GM10248 (cell line): Measurements from ENCODE around the gene CRYBG3.

Experiments used
- CTCF ChIA-PET: fragments of 300-600 bp; sonication (Branson Sonifier 250); formaldehyde crosslinking; extraction: SDS; loops from one replicate; lab custom pipeline; 2021; ENCODE audit warnings: antibody characterized with exemption; lab: Yijun Ruan, JAX
- POLR2A ChIA-PET: fragments of 350-650 bp; sonication (Branson Sonifier 250); formaldehyde crosslinking; extraction: SDS; loops from one replicate; lab custom pipeline; 2020; ENCODE audit warnings: antibody characterized with exemption; lab: Yijun Ruan, JAX
- DNase-seq: peaks from one replicate; pipeline ENCODE4 v3.0.0; 2012; ENCODE audit errors: extremely low spot score
- TF ChIP-seq, protein P1 (sequence below): IDR thresholded peaks from 2 replicates; pipeline ENCODE4 v1.5.1; 2012; ENCODE audit warnings: mild to moderate bottlenecking, low read depth; ENCODE audit errors: extremely low read depth, missing control alignments, control extremely low read depth

Gene CRYBG3

DNA sequence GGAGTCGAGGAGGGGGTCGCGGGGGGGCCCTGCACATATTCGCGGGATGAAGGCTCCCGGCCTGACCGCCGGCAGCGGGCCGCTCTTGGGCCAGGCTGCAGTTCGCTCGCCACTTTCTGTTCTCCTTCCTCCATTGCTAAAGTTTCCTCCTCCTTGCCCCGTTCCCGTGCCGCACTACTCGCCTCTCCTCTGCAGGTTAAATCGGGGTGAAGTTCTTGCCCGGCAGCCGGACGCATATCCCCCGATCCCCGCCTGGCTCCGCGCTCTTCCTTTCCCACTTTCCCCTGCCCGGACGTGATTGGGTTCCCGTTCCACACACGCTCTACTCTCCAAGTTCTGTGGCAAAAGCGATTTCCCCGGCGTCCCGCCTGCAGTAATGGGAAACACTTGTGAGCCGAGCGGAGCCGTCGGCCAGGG is 556 bp downstream of the CRYBG3 start:
- peak; percentile 43 for DNase-seq
- CTCF ChIA-PET: interaction anchor here (0.8 to 3.3 kb wide), 11 partner anchors 9 to 217 kb away, joined by 3 to 13 read pairs (median 6); no protein-coding TSS in a partner anchor
- TF ChIP-seq, protein P1, sequence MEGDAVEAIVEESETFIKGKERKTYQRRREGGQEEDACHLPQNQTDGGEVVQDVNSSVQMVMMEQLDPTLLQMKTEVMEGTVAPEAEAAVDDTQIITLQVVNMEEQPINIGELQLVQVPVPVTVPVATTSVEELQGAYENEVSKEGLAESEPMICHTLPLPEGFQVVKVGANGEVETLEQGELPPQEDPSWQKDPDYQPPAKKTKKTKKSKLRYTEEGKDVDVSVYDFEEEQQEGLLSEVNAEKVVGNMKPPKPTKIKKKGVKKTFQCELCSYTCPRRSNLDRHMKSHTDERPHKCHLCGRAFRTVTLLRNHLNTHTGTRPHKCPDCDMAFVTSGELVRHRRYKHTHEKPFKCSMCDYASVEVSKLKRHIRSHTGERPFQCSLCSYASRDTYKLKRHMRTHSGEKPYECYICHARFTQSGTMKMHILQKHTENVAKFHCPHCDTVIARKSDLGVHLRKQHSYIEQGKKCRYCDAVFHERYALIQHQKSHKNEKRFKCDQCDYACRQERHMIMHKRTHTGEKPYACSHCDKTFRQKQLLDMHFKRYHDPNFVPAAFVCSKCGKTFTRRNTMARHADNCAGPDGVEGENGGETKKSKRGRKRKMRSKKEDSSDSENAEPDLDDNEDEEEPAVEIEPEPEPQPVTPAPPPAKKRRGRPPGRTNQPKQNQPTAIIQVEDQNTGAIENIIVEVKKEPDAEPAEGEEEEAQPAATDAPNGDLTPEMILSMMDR: no peak
- POLR2A ChIA-PET: interaction anchor here (0.6 to 1.2 kb wide), 2 partner anchors 149 to 695 kb away, joined by 3 to 5 read pairs; no protein-coding TSS in a partner anchor

DNA sequence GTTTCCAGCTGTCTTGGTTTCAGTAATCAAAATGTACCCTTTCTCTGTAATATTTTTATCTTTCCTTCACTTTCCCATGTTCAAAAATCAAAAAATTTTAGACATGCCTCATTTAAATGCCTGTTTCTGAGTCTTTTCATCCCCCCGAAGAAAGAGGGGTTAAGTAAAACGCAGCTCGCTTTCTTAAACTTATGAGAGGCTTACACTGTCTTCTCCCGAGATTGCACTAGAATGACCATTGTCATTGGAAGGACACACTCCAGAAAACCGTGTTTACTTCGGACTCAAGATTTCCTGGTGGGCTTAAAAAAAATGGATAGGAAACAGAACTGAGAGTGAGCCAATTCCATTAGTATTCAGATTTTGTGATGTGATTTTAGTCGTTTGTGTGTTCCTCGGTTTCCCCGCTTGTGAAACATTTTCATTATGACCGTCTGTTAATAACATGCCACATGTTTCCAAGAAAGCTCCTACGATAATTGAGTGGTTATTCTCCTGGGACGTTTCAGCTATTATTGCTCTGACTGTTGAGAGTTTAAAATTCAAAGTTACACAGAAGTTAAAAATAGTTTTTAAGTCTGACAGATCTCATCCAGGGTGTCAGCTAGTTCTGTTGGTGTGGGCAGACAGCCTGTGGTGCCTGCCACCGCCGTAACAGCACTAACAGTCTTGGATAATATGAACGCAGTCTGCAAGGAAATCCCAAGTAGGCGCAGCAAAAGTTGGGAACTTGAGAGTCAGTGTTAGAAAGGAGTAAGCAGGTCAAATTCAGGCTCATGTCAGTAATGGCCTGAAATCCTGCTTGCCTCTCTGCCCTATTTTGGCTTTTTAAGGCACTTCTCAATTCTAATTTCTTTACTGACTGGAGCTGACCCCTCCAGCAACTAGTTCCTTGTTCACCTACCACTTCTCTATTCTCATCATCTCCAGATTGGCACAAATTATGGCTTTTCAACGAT is 1.5 kb downstream of the CRYBG3 start:
- no peak for DNase-seq
- TF ChIP-seq, protein P1: no peak
- POLR2A ChIA-PET: no interaction called here
- CTCF ChIA-PET: interaction anchor here (1.0 to 3.2 kb wide), 6 partner anchors 8 to 101 kb away, joined by 3 to 12 read pairs (median 4); no protein-coding TSS in a partner anchor

DNA sequence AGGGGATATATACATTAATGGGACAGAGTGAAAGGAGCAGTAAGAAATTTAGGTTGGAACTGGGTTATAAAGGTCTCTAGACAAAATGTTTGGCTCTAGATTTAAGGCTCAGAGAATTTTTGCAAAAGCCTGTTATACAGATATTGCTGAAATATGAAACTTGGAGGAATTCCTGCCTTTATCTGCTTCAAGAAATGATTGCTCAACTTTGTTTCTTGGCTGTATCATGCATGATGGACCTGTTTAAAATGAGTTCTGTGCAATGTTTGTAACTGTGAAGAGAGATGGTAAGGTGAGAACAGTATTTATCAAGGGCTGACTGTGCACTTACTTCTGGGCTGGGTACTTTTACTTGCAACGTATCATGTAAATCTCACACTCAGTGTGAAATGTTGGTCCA is 3.3 kb downstream of the CRYBG3 start:
- ChIA-PET POLR2A (no interaction called here), CTCF (no interaction called here)
- TF ChIP-seq, protein P1: no peak
- no peak for DNase-seq

DNA sequence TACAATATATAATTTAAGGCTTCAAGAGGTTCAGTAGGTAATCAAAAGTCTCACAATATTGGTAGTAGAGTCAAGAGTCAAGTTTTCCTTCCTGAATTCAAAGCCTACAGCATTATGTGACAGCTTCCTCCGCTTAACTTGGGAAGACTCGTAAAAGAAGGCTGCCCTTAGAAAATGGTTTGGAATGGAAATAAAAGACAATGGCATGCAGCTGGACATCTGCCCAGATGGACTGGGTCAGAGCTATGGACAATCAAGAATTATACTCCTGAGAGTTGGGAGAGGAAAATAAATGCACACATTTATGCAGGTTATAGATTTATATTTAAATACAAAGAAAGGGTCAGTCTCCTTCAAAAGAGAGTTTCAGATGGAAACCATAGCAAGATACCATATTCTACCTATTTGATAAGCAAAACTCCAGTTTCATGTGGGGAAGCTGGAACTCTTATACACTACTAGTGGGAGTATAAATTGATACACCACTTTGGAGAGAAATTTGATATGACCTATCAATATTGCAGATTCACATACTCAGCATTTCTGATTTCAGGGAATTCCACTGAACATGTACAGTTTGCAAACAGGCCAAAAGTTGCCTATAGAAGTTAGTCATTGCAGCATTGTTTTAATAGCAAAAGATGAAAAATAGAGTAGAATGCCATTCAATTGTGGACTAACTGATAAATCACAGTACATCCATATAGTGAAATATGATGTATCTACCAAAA is 6.1 kb downstream of the CRYBG3 start:
- DNase-seq: no peak
- TF ChIP-seq, protein P1: no peak
- POLR2A ChIA-PET: no interaction called here
- CTCF ChIA-PET: interaction anchor here (1.0 to 1.7 kb wide), 4 partner anchors 10 to 102 kb away, joined by 3 to 5 read pairs (median 3); no protein-coding TSS in a partner anchor

DNA sequence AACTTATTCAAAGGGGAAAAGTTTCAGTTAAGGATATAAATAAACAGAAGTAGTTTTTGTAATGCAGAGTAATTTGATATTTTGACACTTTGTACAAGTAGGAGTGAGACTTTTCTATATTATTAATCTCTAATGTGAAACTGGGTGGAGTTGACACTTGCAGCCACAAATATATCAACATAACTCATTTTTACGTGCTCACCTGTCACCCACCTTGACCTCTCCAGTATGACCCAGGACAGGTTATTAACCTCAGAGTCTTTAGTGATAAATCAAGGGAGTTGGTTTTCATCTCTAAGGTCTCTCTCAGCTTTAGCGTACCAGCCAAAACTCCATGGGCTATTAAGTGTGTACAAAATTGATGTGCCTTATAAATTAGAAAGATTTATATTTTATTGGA is 7.4 kb downstream of the CRYBG3 start:
- TF ChIP-seq, protein P1: no peak
- no peak for DNase-seq
- CTCF ChIA-PET: interaction anchor here (0.9 to 1.6 kb wide), 3 partner anchors 12 to 194 kb away, joined by 3 read pairs; no protein-coding TSS in a partner anchor
- POLR2A ChIA-PET: no interaction called here

DNA sequence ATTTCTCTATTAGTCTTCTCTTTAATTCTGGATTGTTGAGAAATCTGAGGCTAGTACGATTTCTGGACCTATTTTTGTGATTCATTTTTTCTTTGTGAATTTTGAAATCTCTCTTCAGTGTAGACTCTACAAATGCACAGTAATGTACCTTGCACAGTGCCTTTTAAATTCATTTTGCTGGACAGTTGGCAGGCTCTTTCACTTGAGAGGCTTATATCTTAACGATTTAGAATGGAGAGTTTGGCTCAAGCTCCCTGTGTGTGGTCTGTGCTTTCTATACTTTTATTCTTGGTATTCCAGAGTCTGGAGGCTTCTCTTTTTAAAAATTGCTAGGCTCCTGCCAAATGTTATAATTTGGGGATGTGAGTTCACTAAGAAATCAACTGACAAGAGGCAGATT is 8.8 kb downstream of the CRYBG3 start:
- POLR2A ChIA-PET: no interaction called here

More for the DNA sequence above, 8.8 kb downstream of the CRYBG3 start:
- CTCF ChIA-PET: interaction anchor here (1.6 kb wide), 1 partner anchor 14 kb away, joined by 3 read pairs; no protein-coding TSS in a partner anchor
- TF ChIP-seq, protein P1: no peak
- DNase-seq: no peak
